Measurements from ENCODE around the gene SALL2. TPM values are rescaled to one million over a fixed set of nuclear protein-coding genes. Genes with fewer than 3 reads are reported as not detected.
"Not testable (repeated sequence)": the region's sequence is repeated elsewhere in the genome, so short reads cannot be mapped to it uniquely, and the experiment has no call there.

Gene SALL2
- total and polyA plus RNA-seq, 4 donors, result 0.49 to 2.9 (median 0.78) TPM

DNA sequence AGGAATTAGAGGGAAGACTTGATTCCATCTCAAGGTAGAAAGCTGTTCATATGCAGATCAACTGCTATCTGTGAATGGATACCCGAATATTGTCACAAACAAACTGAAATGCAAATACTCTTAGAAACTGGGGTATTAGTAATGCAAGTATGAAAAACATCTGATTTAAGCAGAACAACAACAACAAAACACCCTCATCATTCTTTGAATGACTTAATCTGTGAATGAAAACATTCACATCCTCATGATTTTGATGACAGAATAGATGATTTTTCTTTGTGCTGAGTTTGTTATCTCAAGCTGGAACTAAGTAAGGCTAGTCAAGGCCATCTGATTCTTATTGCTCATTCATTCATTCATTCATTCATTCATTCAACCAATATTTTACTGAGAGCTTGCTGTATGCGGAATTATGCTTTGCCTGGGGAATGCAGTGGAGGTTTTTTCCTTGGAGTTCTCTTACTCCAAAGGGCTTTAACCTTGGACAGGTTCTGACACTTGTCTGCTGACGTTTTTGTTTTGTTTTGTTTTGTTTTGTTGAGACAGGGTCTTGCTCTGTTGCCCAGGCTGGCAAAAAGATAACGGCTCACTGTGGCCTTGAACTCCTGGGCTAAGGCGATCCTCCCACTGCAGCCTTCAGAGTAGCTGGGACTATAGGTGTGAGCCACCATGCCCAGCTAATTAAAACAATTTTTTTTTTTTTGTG, 30.4 kb upstream of the SALL2 start:
- no peak for TF ChIP-seq TAF1 (conservative IDR thresholded peaks at IDR 0.05)
- no peak for TF ChIP-seq MAX (IDR thresholded peaks at IDR 0.05)
- no peak for TF ChIP-seq JUND (IDR thresholded peaks at IDR 0.05)
- no peak for TF ChIP-seq EGR1 (IDR thresholded peaks at IDR 0.05; ENCODE audit: low read depth in 2 of 2)
- TF ChIP-seq, protein P1, sequence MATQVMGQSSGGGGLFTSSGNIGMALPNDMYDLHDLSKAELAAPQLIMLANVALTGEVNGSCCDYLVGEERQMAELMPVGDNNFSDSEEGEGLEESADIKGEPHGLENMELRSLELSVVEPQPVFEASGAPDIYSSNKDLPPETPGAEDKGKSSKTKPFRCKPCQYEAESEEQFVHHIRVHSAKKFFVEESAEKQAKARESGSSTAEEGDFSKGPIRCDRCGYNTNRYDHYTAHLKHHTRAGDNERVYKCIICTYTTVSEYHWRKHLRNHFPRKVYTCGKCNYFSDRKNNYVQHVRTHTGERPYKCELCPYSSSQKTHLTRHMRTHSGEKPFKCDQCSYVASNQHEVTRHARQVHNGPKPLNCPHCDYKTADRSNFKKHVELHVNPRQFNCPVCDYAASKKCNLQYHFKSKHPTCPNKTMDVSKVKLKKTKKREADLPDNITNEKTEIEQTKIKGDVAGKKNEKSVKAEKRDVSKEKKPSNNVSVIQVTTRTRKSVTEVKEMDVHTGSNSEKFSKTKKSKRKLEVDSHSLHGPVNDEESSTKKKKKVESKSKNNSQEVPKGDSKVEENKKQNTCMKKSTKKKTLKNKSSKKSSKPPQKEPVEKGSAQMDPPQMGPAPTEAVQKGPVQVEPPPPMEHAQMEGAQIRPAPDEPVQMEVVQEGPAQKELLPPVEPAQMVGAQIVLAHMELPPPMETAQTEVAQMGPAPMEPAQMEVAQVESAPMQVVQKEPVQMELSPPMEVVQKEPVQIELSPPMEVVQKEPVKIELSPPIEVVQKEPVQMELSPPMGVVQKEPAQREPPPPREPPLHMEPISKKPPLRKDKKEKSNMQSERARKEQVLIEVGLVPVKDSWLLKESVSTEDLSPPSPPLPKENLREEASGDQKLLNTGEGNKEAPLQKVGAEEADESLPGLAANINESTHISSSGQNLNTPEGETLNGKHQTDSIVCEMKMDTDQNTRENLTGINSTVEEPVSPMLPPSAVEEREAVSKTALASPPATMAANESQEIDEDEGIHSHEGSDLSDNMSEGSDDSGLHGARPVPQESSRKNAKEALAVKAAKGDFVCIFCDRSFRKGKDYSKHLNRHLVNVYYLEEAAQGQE (IDR thresholded peaks at IDR 0.05), result no peak
- no peak for TF ChIP-seq ZBTB33 (IDR thresholded peaks at IDR 0.05)
- TF ChIP-seq CTCF (IDR thresholded peaks at IDR 0.05; ENCODE audit: low read depth, low read length, missing input control), result no peak
- no peak for TF ChIP-seq NR2F2 (IDR thresholded peaks at IDR 0.05)
- Histone ChIP-seq H3K27ac (ENCODE audit: low read depth in 1 of 2, low read length in 2 of 2) (no peak overlapping the region), H3K9ac (ENCODE audit: low read depth in 1 of 2, low read length in 2 of 2) (no peak overlapping the region), H3K4me3 (ENCODE audit: low read depth in 1 of 3, low read length in 3 of 3) (no peak overlapping the region), H3K4me1 (ENCODE audit: control insufficient read depth in 4 of 4, insufficient read depth in 4 of 4, low read length in 3 of 4) (peaks cover 2 to 5% (median 3%) of the 10 kb centered on the region in 4 donors), H3K27me3 (ENCODE audit: control insufficient read depth in 4 of 4, insufficient read depth in 4 of 4, low read length in 3 of 4) (no peaks in the 10 kb centered on the region), H3K36me3 (ENCODE audit: control insufficient read depth in 4 of 4, insufficient read depth in 3 of 4, low read depth in 1 of 4, low read length in 3 of 4) (no peaks in the 10 kb centered on the region), H3K9me3 (ENCODE audit: control insufficient read depth in 4 of 4, low read length in 3 of 4) (no peaks in the 10 kb centered on the region)
- DNase-seq (ENCODE audit: low spot score), result no peak
- WGBS, result 51% methylated on average over 5 of the region's 5 CpGs

GRCh38 chr14:21553266-21553665, 27.1 kb upstream of the SALL2 start:
- 90% methylated on average over 3 of the region's 3 CpGs for WGBS
- Histone ChIP-seq H3K9me3 (ENCODE audit: control insufficient read depth in 4 of 4, low read length in 3 of 4) (no peaks in the 10 kb centered on the region), H3K9ac (ENCODE audit: low read depth in 1 of 2, low read length in 2 of 2) (no peak overlapping the region), H3K4me3 (ENCODE audit: low read depth in 1 of 3, low read length in 3 of 3) (no peak overlapping the region), H3K4me1 (ENCODE audit: control insufficient read depth in 4 of 4, insufficient read depth in 4 of 4, low read length in 3 of 4) (peaks cover 2 to 5% (median 3%) of the 10 kb centered on the region in 4 donors), H3K27me3 (ENCODE audit: control insufficient read depth in 4 of 4, insufficient read depth in 4 of 4, low read length in 3 of 4) (no peaks in the 10 kb centered on the region), H3K27ac (ENCODE audit: low read depth in 1 of 2, low read length in 2 of 2) (no peak overlapping the region), H3K36me3 (ENCODE audit: control insufficient read depth in 4 of 4, insufficient read depth in 3 of 4, low read depth in 1 of 4, low read length in 3 of 4) (no peaks in the 10 kb centered on the region)
- DNase-seq (ENCODE audit: low spot score), result no peak
- no peak for TF ChIP-seq ATF3 (IDR thresholded peaks at IDR 0.05)
- no peak for TF ChIP-seq HNF4G (IDR thresholded peaks at IDR 0.05)
- TF ChIP-seq RAD21 (IDR thresholded peaks at IDR 0.05), result no peak
- TF ChIP-seq TAF1 (conservative IDR thresholded peaks at IDR 0.05), result no peak
- no peak for TF ChIP-seq GABPA (IDR thresholded peaks at IDR 0.05 in 1 of 2, conservative IDR thresholded peaks at IDR 0.05 in 1 of 2)
- no peak for TF ChIP-seq YY1 (IDR thresholded peaks at IDR 0.05)
- TF ChIP-seq NR2F2 (IDR thresholded peaks at IDR 0.05), result no peak
- TF ChIP-seq HNF4A (conservative IDR thresholded peaks at IDR 0.05), result no peak
- no peak for TF ChIP-seq RXRA (IDR thresholded peaks at IDR 0.05)

DNA sequence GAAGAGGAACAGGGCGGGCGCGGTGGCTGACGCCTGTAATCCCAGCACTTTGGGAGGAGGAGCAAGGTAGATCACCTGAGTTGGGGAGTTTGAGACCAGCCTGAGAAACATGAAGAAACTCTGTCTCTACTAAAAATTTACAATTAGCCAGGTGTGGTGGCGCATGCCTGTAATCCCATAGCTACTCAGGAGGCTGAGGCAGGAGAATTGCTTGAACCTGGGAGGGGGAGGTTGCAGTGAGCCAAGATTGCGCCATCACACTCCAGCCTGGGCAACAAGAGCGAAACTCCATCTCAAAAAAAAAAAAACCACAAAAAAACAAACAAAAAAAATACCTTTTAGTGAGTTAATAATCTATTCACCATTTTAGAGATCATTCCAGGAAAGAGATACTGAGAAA, 18.4 kb upstream of the SALL2 start:
- not testable (repeated sequence) for H3K9ac ChIP-seq (ENCODE audit: low read depth in 1 of 2, low read length in 2 of 2); DNase-seq (ENCODE audit: low spot score); H3K27me3 ChIP-seq (ENCODE audit: control insufficient read depth in 4 of 4, insufficient read depth in 4 of 4, low read length in 3 of 4); H3K27ac ChIP-seq (ENCODE audit: low read depth in 1 of 2, low read length in 2 of 2); H3K4me1 ChIP-seq (ENCODE audit: control insufficient read depth in 4 of 4, insufficient read depth in 4 of 4, low read length in 3 of 4); H3K36me3 ChIP-seq (ENCODE audit: control insufficient read depth in 4 of 4, insufficient read depth in 3 of 4, low read depth in 1 of 4, low read length in 3 of 4); H3K9me3 ChIP-seq (ENCODE audit: control insufficient read depth in 4 of 4, low read length in 3 of 4); H3K4me3 ChIP-seq (ENCODE audit: low read depth in 1 of 3, low read length in 3 of 3)
- WGBS, result 83% methylated on average over 7 of the region's 7 CpGs

Measured in liver (tissue), 9 donors.